MM.1S (cell line): ENCODE data around the gene ZBTB47.

ENCODE experiments used
- CTCF ChIP-seq: fragments of 300-600 bp; sonication (generic); IDR thresholded peaks from 2 replicates; pipeline ENCODE4 v1.5.1; 2016; ENCODE audit warnings: antibody characterized with exemption, low read length, mixed read lengths
- EZH2 ChIP-seq: fragments of 300-600 bp; sonication (generic); optimal IDR thresholded peaks from 2 replicates; pipeline ENCODE3; 2017; ENCODE audit warnings: low read depth, mild to moderate bottlenecking, antibody characterized with exemption, low read length, mixed read lengths
- EZH2phosphoT487 ChIP-seq: fragments of 300-600 bp; sonication (generic); IDR thresholded peaks from 2 replicates; pipeline ENCODE4 v1.6.1; 2018; ENCODE audit warnings: antibody characterized with exemption, low read length

GRCh38 chr3:42708611-42709151 lies 55.2 kb downstream of the ZBTB47 start:
- TF ChIP-seq EZH2 (no peak), CTCF (no peak), EZH2phosphoT487 (no peak)
